Fibroblast of lung (primary cell): ENCODE data around the gene LVRN. TPM values are rescaled to one million over a fixed set of nuclear protein-coding genes. Genes with fewer than 3 reads are reported as not detected.

Experiments
- DNase-seq, 2 donors: peaks; one replicate each; pipeline versions ENCODE4 v3.0.0 to v3.0.0-alpha.2; 2010; ENCODE audit warnings: low read depth in 2 of 2
- H2AFZ ChIP-seq: 2 replicates; pipeline ENCODE4 v1.5.1; 2012; ENCODE audit warnings: low read length, control low read depth, inconsistent platforms
- H3K27ac ChIP-seq: 2 replicates; pipeline ENCODE4 v1.5.1; 2011; ENCODE audit warnings: low read length, control low read depth; ENCODE audit not compliant: insufficient read depth
- H3K27me3 ChIP-seq: 2 replicates; pipeline ENCODE4 v1.5.1; 2011; ENCODE audit warnings: mild to moderate bottlenecking, low read length; ENCODE audit not compliant: control insufficient read depth, insufficient read depth
- H3K36me3 ChIP-seq: 2 replicates; pipeline ENCODE4 v1.5.1; 2011; ENCODE audit warnings: low read length; ENCODE audit not compliant: control insufficient read depth, insufficient read depth
- H3K4me1 ChIP-seq: 2 replicates; pipeline ENCODE4 v1.5.1; 2011; ENCODE audit warnings: low read length; ENCODE audit not compliant: control insufficient read depth, insufficient read depth; ENCODE audit errors: extremely low read depth
- H3K4me2 ChIP-seq: 2 replicates; pipeline ENCODE4 v1.5.1; 2011; ENCODE audit warnings: low read length, control low read depth; ENCODE audit not compliant: insufficient read depth; ENCODE audit errors: extremely low read depth
- H3K4me3 ChIP-seq, 4 experiments: fragments of 200-600 bp in 1 of 4; sonication (generic) in 1 of 4; replicated peaks in 1 of 4; 2 replicates each; pipeline ENCODE4 v1.5.1; 2011 to 2016; ENCODE audit warnings: low read length in 4 of 4, low read depth in 3 of 4, mild to moderate bottlenecking in 3 of 4, control low read depth in 2 of 4, inconsistent platforms in 1 of 4, mixed read lengths in 1 of 4; ENCODE audit not compliant: insufficient read depth in 1 of 4; ENCODE audit errors: control extremely low read depth in 1 of 4
- H3K79me2 ChIP-seq: 2 replicates; pipeline ENCODE4 v1.5.1; 2012; ENCODE audit warnings: mild to moderate bottlenecking, low read length, inconsistent platforms; ENCODE audit not compliant: control insufficient read depth, insufficient read depth
- H3K9ac ChIP-seq: 2 replicates; pipeline ENCODE4 v1.5.1; 2011; ENCODE audit warnings: mild to moderate bottlenecking, low read length, control low read depth; ENCODE audit not compliant: insufficient read depth
- H3K9me3 ChIP-seq: 2 replicates; pipeline ENCODE4 v1.5.1; 2012; ENCODE audit warnings: low read depth, low read length; ENCODE audit not compliant: control insufficient read depth, insufficient read depth
- H4K20me1 ChIP-seq: 2 replicates; pipeline ENCODE4 v1.5.1; 2011; ENCODE audit warnings: low read length; ENCODE audit not compliant: control insufficient read depth, insufficient read depth; ENCODE audit errors: extremely low read depth
- EZH2 ChIP-seq: IDR thresholded peaks from 2 replicates; pipeline ENCODE4 v1.5.1; 2012; ENCODE audit warnings: low read length, control low read depth, mild to moderate bottlenecking; ENCODE audit errors: missing control alignments
- polyA plus RNA-seq, 2 donors: library from polyadenylated mRNA; depleted of rRNA in 1 of 2; stranded (reverse) in 1 of 2; unstranded in 1 of 2; fragments of >200 nt; gene quantifications; 2 replicates each; pipeline ENCODE4 v1.2.1, GENCODE V29; 2011 to 2012; ENCODE audit warnings: missing spikeins in 1 of 2
- total RNA-seq: library from RNA; depleted of rRNA; stranded (reverse); fragments of >200 nt; gene quantifications from 2 replicates; pipeline ENCODE4 v1.2.1, GENCODE V29; 2014
- TF ChIP-seq, protein P1 (sequence below), 2 donors: IDR thresholded peaks in 1 of 2; conservative IDR thresholded peaks in 1 of 2; 1 replicate in 1 of 2; 2 replicates in 1 of 2; pipeline ENCODE4 v1.5.1; 2011 to 2012; ENCODE audit warnings: low read length in 2 of 2, control low read depth in 1 of 2, inconsistent platforms in 1 of 2, low read depth in 1 of 2, mild to moderate bottlenecking in 1 of 2

Gene LVRN
- total and polyA plus RNA-seq, 2 donors (not counting 1 experiment from before 2014, with no cell fraction given) = 0.10 to 0.17 TPM

DNA sequence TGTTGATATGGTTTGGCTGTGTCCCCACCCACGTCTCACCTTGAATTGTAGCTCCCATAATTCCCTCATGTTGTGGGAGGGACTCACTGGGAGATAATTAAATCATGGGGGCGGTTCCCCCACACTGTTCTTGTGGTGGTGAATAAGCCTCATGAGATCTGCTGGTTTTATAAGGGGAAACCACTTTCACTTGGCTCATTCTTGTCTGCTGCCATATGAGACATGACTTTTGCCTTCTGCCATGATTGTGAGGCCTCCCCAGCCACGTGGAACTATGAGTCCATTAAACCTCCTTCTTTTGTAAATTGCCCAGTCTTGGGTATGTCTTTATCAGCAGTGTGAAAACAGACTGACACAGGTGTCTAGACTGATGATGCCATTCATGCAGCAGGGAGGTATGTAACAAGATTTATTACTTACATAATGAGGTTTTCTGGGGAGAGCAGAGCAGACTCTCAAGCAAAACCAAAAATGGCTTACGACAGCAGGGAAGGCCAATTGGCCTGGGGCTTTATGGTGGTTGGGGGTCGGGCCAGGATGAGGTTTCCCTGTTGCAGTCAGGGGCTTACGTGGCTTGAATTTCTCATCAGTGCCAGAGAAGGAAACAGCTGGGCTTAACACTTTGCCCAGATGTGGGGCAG lies 113.0 kb downstream of the LVRN start:
- Histone ChIP-seq H3K36me3 (no peaks in the 10 kb centered on the region), H3K4me3 (no peak overlapping the region), H3K27ac (no peak overlapping the region), H4K20me1 (no peaks in the 10 kb centered on the region), H3K4me2 (no peak overlapping the region), H2AFZ (no peak overlapping the region), H3K9ac (no peak overlapping the region), H3K79me2 (no peaks in the 10 kb centered on the region), H3K27me3 (no peaks in the 10 kb centered on the region), H3K9me3 (no peaks in the 10 kb centered on the region), H3K4me1 (no peaks in the 10 kb centered on the region)
- TF ChIP-seq, protein P1, sequence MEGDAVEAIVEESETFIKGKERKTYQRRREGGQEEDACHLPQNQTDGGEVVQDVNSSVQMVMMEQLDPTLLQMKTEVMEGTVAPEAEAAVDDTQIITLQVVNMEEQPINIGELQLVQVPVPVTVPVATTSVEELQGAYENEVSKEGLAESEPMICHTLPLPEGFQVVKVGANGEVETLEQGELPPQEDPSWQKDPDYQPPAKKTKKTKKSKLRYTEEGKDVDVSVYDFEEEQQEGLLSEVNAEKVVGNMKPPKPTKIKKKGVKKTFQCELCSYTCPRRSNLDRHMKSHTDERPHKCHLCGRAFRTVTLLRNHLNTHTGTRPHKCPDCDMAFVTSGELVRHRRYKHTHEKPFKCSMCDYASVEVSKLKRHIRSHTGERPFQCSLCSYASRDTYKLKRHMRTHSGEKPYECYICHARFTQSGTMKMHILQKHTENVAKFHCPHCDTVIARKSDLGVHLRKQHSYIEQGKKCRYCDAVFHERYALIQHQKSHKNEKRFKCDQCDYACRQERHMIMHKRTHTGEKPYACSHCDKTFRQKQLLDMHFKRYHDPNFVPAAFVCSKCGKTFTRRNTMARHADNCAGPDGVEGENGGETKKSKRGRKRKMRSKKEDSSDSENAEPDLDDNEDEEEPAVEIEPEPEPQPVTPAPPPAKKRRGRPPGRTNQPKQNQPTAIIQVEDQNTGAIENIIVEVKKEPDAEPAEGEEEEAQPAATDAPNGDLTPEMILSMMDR (conservative IDR thresholded peaks at IDR 0.05 in 1 of 2, IDR thresholded peaks at IDR 0.05 in 1 of 2; ENCODE audit: low read depth in 1 of 2, low read length in 2 of 2) = no peak
- peak in 1 of 2 donors; percentile 27 for DNase-seq

DNA sequence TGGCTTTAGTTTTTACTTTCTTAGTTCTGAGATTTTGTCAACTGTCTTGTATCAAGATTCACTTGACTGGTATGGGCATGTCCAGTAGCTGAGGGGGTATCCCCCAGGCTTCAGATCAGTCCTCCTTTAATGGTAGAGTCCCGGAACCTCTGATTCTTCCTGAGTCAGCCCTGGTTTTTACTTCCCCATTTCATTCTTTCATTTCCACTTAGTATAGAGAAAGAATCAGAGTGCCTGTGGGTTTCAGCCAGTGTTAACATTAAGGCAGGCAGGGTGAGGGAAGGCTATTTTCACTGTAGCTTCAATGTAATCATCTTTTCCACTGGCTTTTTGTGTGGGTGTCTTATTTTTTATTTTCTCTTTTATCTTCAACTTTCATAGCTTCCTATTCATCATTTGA lies 114.2 kb downstream of the LVRN start:
- Histone ChIP-seq H3K4me2 (no peak overlapping the region), H3K27ac (no peak overlapping the region), H2AFZ (no peak overlapping the region), H3K36me3 (no peaks in the 10 kb centered on the region), H3K27me3 (no peaks in the 10 kb centered on the region), H3K9ac (no peak overlapping the region), H3K79me2 (no peaks in the 10 kb centered on the region), H3K9me3 (no peaks in the 10 kb centered on the region), H4K20me1 (no peaks in the 10 kb centered on the region), H3K4me1 (no peaks in the 10 kb centered on the region), H3K4me3 (no peak overlapping the region)
- TF ChIP-seq, protein P1 (conservative IDR thresholded peaks at IDR 0.05 in 1 of 2, IDR thresholded peaks at IDR 0.05 in 1 of 2; ENCODE audit: low read depth in 1 of 2, low read length in 2 of 2) = no peak
- TF ChIP-seq EZH2 = no peak
- DNase-seq = no peak

Other genes starting within 250 kb of the LVRN start
- 4.6 and 6.9 TPM in 2 replicates for gene CDO1, start 145.8 kb upstream of the LVRN start, total RNA-seq
- 0.85 and 2.2 TPM in 2 replicates for gene CDO1, start 145.8 kb upstream of the LVRN start, polyA plus RNA-seq
- 37.2 and 38.8 TPM in 2 replicates for gene ATG12, start 120.9 kb upstream of the LVRN start, total RNA-seq
- 93.0 and 117 TPM in 2 replicates for gene ATG12, start 120.9 kb upstream of the LVRN start, polyA plus RNA-seq
- 86.7 and 87.8 TPM in 2 replicates for gene AP3S1, start 120.5 kb upstream of the LVRN start, total RNA-seq
- gene AP3S1, start 120.5 kb upstream of the LVRN start, polyA plus RNA-seq = 130 and 165 TPM in 2 replicates
- not detected in 2 replicates for gene ARL14EPL, start 70.0 kb downstream of the LVRN start, total RNA-seq
- not detected in 2 replicates for gene ARL14EPL, start 70.0 kb downstream of the LVRN start, polyA plus RNA-seq
- 31.6 and 35.8 TPM in 2 replicates for gene COMMD10, start 122.5 kb downstream of the LVRN start, total RNA-seq
- gene COMMD10, start 122.5 kb downstream of the LVRN start, polyA plus RNA-seq = 22.8 and 24.2 TPM in 2 replicates